Measurements from ENCODE around the gene CLDN5.

DNA sequence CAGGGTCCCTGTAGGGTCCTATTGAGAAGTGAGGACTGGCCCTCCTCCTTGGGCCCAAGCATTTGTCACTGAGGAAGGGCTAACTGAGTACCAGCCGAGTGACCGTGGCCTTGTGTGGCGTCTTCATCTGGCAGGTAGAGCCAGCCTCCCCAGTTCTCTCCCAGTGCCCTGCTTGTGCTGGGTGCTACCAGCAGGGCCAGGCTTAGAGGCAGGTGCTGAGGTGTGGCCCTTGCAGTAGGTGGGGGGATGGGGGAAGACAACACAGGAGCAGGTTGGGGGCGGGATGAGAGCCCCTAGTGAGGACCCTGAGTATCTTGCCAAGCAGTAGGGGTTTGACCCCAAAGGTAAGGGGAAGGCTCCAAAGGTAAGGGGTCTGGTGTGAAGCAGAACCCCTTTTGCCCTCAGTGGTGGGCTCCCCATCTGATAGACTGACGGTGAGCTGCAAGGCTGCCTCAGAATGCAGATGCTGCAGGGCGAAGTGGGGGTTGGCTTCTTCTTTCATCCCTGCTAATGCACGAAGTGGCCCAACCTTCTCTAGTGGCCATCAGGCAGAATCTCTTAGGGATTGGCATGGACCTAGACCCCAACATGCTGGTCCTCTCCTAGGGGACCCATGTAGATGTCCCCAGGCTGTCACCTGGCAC, 24.9 kb downstream of the CLDN5 start:
- TF ChIP-seq, protein P1, sequence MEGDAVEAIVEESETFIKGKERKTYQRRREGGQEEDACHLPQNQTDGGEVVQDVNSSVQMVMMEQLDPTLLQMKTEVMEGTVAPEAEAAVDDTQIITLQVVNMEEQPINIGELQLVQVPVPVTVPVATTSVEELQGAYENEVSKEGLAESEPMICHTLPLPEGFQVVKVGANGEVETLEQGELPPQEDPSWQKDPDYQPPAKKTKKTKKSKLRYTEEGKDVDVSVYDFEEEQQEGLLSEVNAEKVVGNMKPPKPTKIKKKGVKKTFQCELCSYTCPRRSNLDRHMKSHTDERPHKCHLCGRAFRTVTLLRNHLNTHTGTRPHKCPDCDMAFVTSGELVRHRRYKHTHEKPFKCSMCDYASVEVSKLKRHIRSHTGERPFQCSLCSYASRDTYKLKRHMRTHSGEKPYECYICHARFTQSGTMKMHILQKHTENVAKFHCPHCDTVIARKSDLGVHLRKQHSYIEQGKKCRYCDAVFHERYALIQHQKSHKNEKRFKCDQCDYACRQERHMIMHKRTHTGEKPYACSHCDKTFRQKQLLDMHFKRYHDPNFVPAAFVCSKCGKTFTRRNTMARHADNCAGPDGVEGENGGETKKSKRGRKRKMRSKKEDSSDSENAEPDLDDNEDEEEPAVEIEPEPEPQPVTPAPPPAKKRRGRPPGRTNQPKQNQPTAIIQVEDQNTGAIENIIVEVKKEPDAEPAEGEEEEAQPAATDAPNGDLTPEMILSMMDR (conservative IDR thresholded peaks at IDR 0.05 in 1 of 2, IDR thresholded peaks at IDR 0.05 in 1 of 2; ENCODE audit: extremely low read depth in 1 of 2, insufficient read depth in 1 of 2, low read depth in 1 of 2, low read length in 2 of 2): no peak
- TF ChIP-seq EZH2 (IDR thresholded peaks at IDR 0.05; ENCODE audit: borderline replicate concordance, low read length): no peak
